Hematopoietic multipotent progenitor cell treated with erythropoietin and hydrocortisone succinate and interleukin-3 and kit ligand, for 6 days (in vitro differentiated cells): ENCODE results near the gene ITPR1.

Source experiments
- DNase-seq: peaks from one replicate; pipeline ENCODE4 v3.0.0-alpha.2; 2015

Gene ITPR1

GRCh38 chr3:4599612-4600011 is 106.5 kb downstream of the ITPR1 start:
- no peak for DNase-seq

GRCh38 chr3:4600493-4600892 is 107.3 kb downstream of the ITPR1 start:
- no peak for DNase-seq

GRCh38 chr3:4601892-4602291 is 108.7 kb downstream of the ITPR1 start:
- DNase-seq, result no peak

DNA sequence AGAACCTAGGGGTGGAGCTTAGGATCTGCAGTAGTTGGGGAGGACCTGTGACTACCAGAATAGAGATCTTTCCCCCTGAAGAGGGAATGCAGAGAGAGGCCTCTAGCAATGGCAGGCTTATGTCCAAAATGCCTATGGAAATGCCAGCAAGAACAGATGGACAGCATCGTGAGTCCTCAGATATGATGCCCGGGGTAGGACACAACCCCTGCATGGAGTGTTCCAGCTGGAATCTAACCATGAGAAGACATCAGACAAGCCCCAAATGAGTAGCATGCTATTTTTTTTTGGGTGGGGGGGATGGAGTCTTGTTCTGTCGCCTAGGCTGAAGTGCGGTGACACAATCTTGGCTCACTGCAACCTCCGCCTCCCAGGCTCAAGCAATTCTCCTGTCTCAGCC is 111.5 kb downstream of the ITPR1 start:
- DNase-seq, result no peak

DNA sequence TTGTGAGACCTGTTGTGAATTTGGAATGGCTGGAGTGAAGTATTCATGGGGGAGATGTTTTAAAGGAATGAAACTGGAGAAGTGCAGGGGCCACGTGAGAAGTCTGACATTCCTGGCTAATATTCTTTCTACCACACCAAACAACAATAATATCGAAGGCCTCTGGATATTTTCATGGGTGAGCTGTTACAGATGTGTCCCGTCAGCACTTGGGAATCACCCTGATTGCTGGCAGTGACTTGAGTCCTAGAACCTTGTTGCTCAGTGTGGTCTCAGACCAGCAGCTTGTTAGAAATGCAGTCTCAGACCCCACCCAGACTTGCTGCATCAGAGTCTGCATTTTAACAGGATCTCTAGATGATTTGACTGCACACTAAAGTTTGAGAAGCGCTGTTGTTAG is 113.8 kb downstream of the ITPR1 start:
- no peak for DNase-seq

- DNase-seq, result no peak
Observed at GRCh38 chr3:4613366-4613765, 120.2 kb downstream of the ITPR1 start.

- DNase-seq, result peak; percentile 29
Observed at GRCh38 chr3:4614070-4614469, 120.9 kb downstream of the ITPR1 start.

DNA sequence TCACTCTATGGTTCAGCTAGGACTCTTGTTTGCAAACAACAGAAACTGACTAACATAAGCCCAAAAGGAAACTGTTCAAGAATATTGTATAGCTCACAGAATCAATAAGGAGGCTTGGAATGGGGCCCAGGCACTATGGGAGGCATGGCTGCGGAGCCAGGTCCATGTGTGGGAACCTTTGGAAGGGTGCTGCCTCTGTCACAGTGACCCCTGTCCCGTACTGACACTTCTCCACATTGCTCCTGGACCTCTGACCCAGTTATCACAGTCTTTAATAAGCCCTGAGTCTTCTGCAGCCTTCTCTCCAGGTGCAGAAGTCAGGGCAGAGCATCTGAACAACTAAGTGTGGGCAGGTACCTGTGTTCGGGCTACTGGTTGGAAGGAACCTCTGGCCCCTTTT is 121.8 kb downstream of the ITPR1 start:
- no peak for DNase-seq

DNA sequence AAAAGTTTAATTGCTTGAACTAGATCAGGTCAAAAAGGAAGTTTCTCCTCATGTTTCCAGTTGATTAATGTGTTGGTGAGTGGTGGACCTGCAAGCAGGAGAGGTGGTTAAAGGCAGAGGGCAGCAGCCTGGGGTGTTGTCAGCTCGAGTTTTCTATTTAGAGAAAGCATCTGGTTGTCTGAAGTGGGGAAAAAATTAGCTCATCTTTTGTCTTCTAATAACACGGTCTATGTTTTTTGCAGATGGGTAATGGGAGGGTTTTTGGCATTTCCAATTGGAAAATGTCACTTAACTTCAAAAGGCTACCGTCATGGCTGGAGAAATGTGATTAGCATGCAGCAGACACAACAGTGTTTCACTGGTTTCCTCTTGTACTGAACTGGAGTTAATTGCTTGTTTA is 122.6 kb downstream of the ITPR1 start:
- no peak for DNase-seq

GRCh38 chr3:4623421-4623999 is 130.4 kb downstream of the ITPR1 start:
- no peak for DNase-seq

DNA sequence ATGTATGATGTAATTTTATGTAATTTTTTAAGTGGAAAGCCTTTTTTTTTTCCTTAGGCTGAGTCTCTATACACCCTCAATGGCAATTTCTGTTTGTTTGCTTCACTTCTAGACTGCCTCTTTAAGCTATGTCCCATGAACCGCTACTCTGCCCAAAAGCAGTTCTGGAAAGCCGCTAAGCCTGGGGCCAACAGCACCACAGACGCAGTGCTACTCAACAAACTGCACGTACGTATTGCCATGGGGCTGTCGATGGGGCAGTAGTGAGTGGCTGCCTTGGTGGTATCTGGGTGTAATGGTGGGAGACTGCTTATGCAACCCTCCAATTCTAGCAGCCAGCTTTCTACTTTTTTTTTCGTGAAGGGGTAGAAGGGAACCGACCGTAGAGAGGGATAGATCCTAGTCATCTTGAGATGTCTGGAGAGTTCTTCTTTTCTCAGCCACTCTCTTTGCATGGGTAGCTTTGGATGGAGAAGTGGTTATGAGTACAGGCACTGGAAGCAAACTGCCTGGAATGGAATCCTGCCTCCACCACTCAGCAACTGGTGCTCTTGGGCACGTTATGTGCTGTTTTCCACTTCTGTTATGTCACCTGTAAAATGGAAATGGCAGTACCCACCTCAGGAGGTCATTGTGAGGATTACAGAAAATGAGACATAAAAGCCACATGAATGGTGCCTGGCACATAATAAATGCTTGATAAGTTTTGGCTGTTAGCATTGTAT is 134.7 kb downstream of the ITPR1 start:
- DNase-seq, result no peak

DNA sequence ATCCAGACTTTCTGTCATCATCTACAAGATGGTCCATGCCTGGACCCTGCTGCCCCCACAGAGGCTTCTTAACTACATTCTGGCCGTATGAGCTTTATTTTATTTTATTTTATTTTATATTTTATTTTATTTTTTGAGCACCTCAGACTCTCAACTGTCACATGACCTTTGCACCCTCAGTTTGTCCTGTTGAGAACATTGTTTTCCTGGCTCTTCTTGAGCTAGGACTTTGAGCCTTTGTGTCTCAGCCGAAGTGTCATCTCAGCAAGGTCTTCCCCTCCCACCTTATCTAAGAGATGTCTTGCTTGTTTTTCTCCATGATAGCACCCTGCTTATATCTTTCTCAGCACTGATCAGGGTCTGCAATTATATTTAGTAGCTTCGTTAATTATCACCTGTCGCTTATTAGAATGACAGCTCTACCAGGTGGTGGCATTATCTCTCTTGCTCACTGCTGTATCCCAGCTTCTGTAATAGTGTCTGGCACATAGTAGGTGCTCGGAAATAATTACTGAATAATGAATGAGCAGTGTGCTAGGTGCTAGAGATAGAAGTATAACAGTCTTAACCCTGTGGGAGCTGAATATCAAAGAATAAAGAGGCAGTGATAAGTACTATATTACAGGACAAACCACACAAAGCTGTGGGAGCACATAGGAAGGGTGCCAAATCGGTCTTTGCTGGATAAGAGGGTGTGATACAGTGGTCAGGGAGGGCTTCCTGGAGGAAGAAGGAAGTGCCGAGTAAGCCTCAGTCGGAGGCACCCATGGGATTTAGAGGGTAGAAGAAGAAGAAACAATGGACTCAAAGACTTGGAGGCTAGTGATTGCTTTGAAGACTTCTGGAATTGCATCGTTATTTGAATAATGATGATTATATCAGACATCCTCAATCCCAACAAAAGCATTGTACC is 136.2 kb downstream of the ITPR1 start:
- DNase-seq, result no peak

DNA sequence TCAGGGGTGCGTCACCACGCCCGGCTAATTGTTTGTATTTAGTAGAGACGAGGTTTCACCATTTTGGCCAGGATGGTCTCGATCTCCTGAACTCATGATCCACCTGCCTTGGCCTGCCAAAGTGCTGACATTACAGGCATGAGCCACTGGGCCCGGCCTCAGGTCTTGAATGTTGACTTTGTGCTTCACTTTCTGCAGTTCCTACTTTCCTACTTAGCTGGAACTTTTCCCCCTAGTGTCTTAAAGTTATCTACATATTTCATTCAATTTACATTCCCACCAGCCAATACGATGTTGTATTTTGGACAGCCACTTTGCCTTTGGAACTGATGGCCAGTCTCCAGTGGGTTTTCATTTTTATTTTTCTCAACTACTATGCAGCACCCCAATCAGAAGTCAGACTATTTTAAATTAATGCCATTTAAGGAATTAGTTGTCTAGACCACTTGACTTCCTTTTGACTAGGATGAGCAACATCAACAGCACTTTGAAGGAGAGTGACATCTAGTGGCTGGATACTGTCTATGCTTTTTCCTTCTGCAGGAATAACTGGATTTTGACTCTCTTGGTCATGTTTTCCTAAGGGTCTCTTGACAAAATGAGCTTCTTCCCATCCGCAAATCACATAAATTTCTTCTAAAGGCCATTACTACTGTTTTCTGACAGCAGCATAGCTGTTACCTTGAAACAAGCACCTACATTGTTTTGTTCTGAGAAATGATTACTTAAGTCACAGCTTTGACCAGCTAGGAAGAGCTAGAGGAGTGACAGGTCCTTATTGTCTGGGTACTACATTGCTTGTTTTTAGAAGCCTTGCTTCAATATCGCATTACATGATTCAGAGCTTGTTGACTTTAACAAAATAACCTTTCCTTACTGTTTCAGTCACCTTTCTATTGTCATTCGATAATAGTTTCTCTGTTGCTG is 140.2 kb downstream of the ITPR1 start:
- DNase-seq, result peak; percentile 85

DNA sequence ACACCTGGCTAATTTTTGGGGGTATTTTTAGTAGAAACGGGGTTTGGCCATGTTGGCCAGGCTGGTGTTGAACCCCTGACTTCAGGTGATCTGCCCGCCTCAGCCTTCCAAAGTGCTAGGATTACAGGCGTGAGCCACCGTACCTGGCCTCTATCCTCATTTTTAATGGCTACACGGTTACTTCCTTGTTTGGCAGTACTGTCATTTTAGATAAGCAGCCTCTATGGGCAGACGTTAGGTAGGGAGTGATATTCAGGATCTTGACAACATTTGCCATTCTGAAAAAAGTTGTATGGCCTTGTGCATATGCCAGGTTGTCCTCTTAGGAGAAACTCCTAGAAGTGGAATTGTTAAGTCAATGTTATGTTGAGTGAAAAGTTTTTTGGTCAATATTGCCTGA is 141.7 kb downstream of the ITPR1 start:
- peak; percentile 40 for DNase-seq

DNA sequence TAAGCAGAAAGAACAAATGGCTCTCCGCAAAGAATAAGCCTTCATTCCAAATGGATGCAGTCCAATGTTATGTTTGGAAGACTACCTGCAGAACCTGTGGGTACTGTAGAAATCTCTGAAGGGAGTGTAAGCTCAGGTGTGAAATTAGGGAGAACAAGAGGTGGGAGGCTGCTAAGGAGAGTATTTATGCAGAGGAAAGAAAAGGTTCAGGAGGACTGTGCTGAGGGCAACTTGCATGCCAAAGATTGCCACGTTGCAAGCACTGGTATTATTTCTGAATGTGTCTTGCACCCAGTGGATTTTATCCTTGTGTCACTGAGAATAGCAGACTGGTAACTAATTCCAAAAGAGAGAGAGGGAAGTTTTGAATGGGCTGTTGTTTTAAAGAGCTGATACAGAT is 144.1 kb downstream of the ITPR1 start:
- no peak for DNase-seq

GRCh38 chr3:4641863-4642563 is 148.9 kb downstream of the ITPR1 start:
- no peak for DNase-seq

GRCh38 chr3:4642611-4643010 is 149.5 kb downstream of the ITPR1 start:
- DNase-seq, result no peak

DNA sequence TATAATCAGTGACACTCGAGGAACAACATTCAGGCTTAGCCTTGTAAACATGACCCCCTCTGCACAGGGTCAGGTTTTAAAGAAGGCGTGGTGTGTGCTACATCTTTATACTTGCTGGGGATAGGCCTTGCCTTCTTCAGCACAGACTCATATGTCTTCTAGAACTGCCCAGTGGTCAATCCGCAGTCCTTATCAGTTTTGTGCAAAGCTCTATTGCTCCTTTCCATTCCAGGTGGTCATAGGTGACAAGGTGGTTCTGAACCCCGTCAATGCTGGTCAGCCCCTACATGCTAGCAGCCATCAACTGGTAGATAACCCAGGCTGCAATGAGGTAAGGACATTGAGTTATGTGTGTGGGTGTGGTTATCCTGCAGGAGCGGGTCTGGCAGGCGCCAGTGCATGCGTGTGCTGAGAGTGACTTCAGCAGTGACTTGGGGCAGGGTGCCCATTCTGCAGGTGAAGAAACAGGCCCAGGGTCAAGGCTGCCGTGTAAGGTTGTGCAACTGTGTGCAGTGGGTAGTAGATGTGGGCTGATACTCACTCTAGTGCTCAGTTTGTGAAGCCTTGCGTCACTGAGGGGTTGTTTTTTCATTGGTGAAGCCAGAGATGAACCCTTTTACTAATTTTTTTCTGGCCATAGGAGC is 150.9 kb downstream of the ITPR1 start:
- DNase-seq, result peak; percentile 31

DNA sequence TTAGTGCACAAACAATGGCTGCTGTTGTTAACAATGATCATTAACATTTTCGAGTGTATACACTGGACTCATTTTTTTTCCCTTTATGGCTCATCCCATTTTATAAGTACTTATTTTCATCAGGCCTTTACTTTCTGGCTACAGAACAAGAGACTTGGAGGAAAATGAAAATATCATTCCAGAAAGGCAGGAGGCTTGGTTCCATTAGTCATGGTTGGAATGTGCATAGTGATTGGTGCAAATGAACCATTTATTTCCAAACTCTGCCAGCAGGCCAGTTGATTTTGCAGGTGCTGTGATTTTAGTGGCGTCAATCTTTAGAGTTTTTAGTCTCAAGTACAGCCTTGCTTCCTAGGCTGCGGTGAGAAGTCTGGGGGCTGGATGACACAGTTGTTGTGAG is 151.8 kb downstream of the ITPR1 start:
- DNase-seq, result no peak

DNA sequence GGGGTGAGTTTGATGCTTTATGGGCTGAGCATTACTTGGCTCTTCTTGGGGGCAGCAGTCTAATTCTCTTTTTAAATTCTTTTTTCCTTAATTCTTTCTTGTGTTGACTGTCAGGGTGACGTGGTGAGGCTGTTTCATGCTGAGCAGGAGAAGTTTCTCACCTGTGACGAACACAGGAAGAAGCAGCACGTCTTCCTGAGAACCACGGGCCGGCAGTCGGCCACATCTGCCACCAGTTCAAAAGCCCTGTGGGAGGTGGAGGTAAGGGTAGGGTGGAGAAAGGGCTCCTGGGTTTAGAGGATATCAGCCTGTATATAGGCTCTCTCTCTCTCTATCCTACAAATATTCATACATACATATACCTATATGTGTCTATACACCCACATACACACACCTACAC is 152.3 kb downstream of the ITPR1 start:
- DNase-seq, result no peak

- no peak for DNase-seq
Observed at GRCh38 chr3:4647411-4647810, 154.3 kb downstream of the ITPR1 start.
